GM18517 (cell line): ENCODE data around the gene PITPNB.

Source experiments
- ATAC-seq: cut with Tn5 transposase; IDR thresholded peaks from one replicate; pipeline ENCODE4 v1.9.1; 2021; ENCODE audit warnings: mild to moderate bottlenecking, moderate library complexity; ENCODE audit not compliant: unreplicated experiment

Gene PITPNB

DNA sequence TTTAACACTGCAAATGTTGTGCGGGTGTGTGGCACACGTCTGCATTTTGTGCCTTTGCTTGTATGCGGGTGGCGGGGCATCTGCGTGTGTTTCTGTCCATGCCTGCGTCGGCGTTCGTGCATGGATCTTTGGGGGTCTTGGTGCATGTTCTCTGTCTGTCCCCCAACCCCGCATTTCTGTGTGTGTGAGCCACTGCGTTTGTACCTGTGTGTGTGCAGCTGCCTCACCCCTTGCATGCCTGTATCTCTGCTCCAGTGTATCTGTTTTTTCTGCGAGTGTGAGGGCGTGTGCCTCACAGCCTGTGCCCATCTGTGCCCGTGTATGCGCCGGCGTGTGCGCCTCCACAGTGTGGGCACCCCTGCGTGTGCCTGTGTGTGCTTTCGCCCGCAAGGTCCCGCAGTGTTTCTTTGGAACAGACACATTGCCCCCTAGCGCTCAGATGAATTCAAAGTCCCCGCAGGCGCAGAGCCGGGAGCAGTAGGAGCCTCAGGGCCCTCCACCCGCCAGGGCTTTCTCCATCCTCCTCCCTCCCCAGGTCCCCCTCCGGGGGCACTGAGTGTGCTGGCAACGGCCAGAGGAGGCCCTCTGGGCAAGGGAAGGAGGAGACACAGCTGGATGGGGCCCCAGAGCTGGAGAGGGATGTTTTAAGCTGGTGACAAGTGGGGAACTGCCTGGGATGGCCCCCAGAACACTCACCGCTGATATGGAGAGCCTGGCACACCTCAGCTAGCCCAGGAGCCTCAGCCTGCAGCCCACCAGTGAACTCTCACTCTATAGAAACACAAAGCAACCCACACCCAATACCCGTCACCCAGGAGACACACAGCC lies 114.4 kb downstream of the PITPNB start:
- no peak for ATAC-seq

DNA sequence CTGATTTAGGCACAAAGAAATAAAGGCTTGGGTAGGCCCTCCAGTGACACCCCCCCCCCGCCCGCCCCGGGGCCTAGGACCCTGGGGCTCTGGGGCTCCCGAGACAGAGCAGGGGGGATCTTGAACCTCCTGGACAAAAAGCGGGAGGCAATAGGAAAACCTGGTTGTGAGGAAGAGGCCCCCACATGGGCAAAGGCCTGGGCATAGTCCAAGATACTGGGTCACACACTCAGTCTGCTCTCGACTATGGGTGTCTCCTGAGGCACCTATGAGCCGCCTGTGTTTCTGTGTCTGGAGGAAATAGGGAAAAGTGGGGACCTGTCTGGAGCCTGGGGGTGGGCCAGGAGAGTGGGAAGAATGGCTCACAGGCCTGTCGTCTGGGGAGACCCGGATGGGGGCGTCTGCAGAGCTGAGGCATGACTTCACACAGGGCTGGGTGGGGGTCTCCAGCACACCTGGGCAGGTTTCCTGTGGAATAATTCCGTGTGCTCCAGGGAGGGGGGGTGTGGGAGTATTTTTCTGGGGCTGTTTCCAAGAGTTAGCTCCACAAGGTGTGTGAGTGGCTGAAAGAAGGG lies 115.1 kb downstream of the PITPNB start:
- ATAC-seq: no peak

DNA sequence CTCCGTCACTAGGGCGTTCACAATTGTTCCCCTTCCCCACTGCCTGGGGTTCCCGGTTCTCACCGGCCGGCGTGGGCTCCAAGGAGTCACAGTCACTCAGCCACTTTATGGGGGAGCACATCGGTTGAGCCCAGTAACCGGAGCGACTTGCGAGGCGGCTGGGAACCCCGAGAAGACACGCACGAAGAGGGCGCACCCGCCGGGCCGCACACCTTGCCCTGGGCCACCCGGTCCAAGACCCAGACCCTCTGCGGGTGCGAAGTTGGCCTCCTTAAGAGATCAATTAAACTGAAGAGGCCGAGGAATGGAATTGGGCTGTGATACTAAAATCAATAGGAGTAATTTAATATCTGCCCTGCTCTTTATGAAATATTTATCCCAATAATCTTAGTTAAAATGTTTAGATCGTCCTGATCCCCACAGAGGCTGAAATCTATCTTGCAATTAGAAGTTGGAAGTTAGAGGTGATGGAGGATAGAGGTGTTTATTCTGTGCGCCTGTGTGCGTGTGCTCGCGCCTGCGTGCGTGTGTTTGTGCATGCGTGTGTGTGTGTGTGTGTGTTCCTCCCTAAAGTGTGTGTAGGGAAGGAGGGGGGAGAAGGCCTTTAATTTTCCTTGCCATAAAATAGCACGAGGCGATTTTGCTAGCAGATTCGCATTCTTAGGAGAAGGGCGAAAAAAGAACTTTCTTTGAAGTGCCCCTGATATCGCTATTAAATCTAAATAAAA lies 116.5 kb downstream of the PITPNB start:
- no peak for ATAC-seq
